ENCODE data around the gene UNC5CL. TPM values are rescaled to one million over a fixed set of nuclear protein-coding genes. Genes with fewer than 3 reads are reported as not detected.

UNC5CL gene
- total RNA-seq, 2 donors from 2014 or later = 0.42 to 0.52 TPM

DNA sequence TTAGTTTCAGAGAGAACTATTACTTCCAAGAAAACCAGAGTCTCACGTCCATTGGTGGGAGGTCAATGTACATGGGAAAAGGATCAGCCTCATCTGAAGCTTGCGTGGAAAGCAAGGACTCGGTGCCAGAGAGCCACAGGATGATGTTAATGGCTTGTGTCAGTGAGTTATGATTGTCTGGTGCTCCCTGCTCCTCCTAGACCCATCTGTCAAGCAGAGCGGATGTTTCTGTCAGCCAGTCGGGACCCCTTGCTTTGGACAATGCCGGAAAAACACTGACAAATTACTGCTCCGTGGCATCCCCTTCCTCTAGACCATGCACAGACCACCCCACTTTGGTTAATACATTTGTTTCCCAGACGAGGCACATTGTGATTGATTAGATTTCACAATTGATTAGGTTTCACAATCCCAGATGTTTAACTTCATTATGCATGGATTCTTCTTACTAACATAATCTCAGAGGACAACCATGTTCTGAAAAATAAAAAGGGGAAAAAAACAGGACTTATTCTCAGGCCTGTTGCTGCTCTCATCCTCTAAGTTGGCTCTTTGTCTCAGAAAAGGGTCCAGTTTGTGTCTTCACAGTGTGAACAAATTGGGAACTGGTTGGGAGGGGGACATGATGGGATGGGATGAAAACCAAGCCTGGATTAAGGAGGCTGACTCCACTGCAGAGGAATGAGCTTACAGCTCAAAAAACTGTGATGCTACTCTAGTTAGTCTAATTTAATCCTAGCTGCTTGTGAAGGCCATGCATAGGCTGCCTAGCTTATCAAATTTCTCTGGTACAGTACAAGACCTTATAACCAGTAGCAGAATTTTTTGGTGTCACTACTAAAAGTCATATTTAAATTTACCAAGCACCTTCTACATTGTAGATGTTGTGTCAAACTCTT lies 51.9 kb downstream of the UNC5CL start:
- no peak for DNase-seq (ENCODE audit: low spot score)
- intact Hi-C loops (cut with DNase I) = no loop called here

DNA sequence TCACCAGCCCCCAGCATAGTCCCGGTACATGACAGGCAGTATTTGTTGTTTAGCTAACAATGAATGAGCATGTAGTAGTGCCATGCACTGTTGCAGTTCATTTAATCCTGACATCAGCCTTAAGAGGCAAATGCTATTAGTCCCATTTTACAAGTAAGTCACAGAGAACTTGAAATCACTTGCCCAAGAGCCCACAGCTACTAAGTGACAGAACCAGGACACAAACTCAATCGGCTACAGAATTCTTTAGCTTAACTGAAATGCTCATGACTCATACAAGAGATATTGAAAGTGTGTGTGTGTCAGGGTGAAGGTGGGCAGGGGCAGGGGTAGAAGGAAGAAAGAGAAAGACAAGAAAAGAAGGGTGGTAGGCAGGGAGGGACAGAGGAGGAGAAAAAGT lies 52.7 kb downstream of the UNC5CL start:
- intact Hi-C loops (cut with DNase I) = no loop called here
- DNase-seq (ENCODE audit: low spot score) = no peak

DNA sequence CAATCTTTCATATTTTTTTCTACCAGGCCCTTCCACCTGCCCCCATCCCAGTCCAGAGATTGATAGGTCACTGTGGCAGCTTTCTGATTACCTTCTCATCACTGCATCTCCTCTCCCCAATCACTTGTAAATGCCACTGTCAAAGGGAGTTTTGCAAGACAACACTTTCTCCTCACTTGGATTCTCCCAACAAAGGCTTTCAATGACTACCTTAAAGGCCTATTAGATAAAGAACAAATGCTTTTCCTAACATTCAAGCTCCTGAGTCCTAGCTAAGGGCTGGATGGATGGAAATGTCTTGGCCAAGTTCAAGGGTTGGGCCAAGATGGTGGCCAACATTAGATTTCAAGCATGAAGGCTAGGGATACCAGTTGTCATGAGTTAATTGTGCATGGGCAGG lies 55.3 kb downstream of the UNC5CL start:
- DNase-seq (ENCODE audit: low spot score) = no peak
- intact Hi-C loops (cut with DNase I) = no loop called here

DNA sequence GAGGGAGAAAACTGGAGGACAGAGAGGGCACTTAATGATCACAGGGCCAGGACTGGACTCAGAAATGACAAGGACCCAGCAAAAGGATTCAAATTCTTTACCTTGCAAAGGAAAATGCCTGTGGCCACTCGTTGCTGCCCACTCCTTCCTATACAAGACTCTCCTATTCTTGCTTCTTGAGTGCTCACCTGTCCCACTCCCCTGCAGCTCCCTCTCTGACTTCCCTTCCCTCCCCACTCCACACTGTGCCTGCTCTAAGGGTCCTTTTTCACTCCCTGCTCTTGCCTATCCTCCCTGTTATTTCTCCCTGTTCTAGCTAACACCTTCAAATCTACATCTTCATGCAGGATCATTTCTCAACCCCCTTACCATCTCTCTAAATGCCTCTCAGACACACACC lies 56.1 kb downstream of the UNC5CL start:
- no peak for DNase-seq (ENCODE audit: low spot score)
- intact Hi-C loops (cut with DNase I) = no loop called here

DNA sequence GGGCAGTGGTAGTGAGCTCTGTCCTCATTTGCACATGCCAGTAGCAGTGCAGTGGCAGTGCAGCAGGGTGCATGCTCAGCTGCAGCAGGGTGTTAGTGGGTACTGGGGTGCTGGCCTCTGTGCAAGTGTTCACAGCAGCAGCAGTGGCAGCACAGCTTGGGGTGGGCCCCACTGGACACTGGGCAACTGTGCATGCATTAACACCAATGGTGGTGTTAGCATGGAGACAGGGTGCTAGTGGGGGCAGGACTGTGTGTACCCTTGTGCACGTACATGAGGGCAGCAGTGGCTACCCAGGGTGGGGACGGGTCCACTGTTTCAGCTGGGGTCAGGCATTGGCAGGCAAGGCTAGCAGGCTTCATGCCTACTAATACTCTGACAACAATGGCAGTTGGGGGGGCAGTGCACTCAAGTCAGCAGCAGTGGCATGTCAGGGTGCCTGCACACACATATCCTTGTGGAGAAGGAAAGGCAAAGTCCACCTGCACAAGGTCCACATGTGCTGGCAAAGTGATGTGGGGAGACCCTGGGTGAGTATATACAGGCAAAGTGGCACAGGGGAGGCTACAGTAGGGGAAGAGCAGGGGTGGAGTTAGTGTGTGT lies 60.2 kb downstream of the UNC5CL start:
- DNase-seq (ENCODE audit: low spot score) = no peak
- intact Hi-C loops (cut with DNase I) = no loop called here

DNA sequence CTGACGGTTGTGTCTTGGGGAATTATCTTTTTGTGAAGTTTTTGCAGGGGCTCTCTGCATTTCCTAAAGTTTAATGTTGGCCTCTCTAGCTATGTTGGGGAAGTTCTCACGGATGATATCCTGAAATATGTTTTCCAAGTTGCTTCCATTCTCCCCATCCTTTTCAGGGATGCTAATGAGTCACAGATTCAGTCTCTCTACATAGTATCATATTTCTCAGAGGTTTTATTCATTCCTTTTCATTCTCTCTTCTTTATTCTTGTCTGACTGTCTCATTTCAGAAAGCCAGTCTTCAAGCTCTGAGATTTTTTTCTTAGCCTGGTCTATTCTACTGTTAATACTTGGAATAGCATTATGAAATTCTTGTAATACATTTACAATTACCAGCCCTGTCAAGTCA lies 61.3 kb downstream of the UNC5CL start:
- DNase-seq (ENCODE audit: low spot score) = no peak

DNA sequence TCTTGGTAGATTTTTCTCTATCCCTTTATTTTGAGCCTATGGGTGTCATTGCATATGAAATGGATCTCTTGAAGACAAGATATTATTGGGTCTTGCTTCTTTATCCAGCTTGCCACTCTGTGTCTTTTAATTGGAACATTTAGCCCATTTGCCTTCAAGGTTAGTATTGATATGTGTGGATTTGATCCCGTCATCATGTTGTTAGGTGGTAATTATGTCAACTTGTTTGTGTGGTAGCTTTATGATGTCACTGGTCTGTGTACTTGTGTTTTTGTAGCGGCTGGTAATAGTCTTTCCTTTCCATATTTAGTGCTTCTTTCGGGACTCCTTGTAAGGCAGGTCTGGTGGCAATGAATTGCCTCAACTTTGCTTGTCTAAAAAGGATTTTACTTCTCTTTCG lies 61.9 kb downstream of the UNC5CL start:
- intact Hi-C loops (cut with DNase I) = no loop called here
- no peak for DNase-seq (ENCODE audit: low spot score)

More for the DNA sequence above, 61.3 kb downstream of the UNC5CL start:
- intact Hi-C loops (cut with DNase I) = no loop called here

Other genes with a start within 250 kb of the UNC5CL start
- not detected for gene TSPO2, start 3.2 kb upstream of the UNC5CL start, total RNA-seq
- under 1 TPM in 1 of 2 donors, not detected in 1; 0.43 TPM for gene APOBEC2, start 14.0 kb upstream of the UNC5CL start, total RNA-seq
- 10 to 100 TPM; 12.1 to 14.5 TPM for gene OARD1, start 33.1 kb upstream of the UNC5CL start, total RNA-seq
- 10 to 100 TPM in 1 of 2 donors, 1 to 10 TPM in 1; 8.4 to 10.6 TPM for gene NFYA, start 33.8 kb upstream of the UNC5CL start, total RNA-seq
- under 1 TPM; 0.56 to 0.57 TPM for gene TREML1, start 115.1 kb upstream of the UNC5CL start, total RNA-seq
- 1 to 10 TPM; 3.8 to 8.6 TPM for gene TREM2, start 123.9 kb upstream of the UNC5CL start, total RNA-seq
- gene TREML2, start 161.9 kb upstream of the UNC5CL start, total RNA-seq = under 1 TPM; 0.19 to 0.28 TPM
- gene TREML4, start 189.1 kb upstream of the UNC5CL start, total RNA-seq = under 1 TPM in 1 of 2 donors, not detected in 1; 0.14 TPM
- gene TREM1, start 247.5 kb upstream of the UNC5CL start, total RNA-seq = 1 to 10 TPM; 3.8 to 4.0 TPM